ENCODE results near the gene ROBO1. TPM values are rescaled to one million over a fixed set of nuclear protein-coding genes. Genes with fewer than 3 reads are reported as not detected.
"Not testable (repeated sequence)": the region's sequence is repeated elsewhere in the genome, so short reads cannot be mapped to it uniquely, and the experiment has no call there.

ROBO1 gene
- total RNA-seq, 1 donor from 2014 or later, result 27.1 TPM

DNA sequence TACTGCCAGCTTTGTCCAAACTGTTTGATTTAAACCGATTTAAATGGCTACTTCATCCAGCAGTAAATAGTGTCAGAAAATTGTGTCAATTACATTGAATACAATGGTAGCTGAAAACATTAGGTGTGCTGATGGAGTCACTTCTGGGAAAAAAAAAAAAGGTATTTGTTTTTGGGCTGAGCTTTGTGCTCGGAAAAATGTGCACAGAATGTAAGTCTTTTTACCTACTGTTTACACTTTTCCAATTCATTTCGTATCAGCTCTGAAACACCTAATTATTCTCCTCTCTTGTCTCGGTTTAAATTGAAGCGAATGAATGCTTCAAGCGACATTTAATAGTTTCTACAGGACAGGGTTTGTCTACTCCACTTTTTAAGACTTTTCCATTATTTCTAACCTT lies 1078.4 kb downstream of the ROBO1 start:
- Histone ChIP-seq H3K9me3 (no peaks in the 10 kb centered on the region), H3K36me3 (no peaks in the 10 kb centered on the region), H3K4me1 (no peaks in the 10 kb centered on the region), H3K4me3 (no peak overlapping the region), H3K27ac (no peak overlapping the region), H3K27me3 (no peaks in the 10 kb centered on the region)
- DNase-seq (no peak), ATAC-seq (no peak)
- TF ChIP-seq, protein P1, sequence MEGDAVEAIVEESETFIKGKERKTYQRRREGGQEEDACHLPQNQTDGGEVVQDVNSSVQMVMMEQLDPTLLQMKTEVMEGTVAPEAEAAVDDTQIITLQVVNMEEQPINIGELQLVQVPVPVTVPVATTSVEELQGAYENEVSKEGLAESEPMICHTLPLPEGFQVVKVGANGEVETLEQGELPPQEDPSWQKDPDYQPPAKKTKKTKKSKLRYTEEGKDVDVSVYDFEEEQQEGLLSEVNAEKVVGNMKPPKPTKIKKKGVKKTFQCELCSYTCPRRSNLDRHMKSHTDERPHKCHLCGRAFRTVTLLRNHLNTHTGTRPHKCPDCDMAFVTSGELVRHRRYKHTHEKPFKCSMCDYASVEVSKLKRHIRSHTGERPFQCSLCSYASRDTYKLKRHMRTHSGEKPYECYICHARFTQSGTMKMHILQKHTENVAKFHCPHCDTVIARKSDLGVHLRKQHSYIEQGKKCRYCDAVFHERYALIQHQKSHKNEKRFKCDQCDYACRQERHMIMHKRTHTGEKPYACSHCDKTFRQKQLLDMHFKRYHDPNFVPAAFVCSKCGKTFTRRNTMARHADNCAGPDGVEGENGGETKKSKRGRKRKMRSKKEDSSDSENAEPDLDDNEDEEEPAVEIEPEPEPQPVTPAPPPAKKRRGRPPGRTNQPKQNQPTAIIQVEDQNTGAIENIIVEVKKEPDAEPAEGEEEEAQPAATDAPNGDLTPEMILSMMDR (IDR thresholded peaks at IDR 0.05), result no peak
- intact Hi-C loops (cut with DNase I), result no loop called here

DNA sequence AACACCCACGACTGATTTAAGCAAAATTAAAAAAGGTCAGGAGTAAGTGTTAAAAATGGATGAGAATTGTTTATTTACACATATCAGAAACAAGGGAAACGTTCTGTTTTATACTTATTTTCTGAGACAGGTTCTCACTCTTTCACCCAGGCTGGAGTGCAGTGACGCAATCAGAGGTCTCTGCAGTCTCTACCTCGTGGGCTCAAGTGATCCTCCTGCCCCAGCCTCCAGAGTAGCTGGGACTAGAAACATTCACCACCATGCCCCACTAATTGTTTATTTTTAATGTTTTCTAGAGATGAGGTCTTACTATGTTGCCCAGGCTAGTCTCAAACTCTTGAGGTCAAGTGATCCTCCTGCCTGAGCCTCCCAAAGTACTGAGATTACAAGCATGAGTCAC lies 1080.3 kb downstream of the ROBO1 start:
- no peaks in the 10 kb centered on the region for H3K27me3 ChIP-seq
- DNase-seq (no peak), ATAC-seq (no peak)
- no peaks in the 10 kb centered on the region for H3K4me1 ChIP-seq
- intact Hi-C loops (cut with DNase I), result no loop called here
- no peak overlapping the region for H3K27ac ChIP-seq
- H3K9me3 ChIP-seq, result no peaks in the 10 kb centered on the region
- H3K36me3 ChIP-seq, result no peaks in the 10 kb centered on the region
- no peak overlapping the region for H3K4me3 ChIP-seq
- TF ChIP-seq, protein P1 (IDR thresholded peaks at IDR 0.05), result no peak

DNA sequence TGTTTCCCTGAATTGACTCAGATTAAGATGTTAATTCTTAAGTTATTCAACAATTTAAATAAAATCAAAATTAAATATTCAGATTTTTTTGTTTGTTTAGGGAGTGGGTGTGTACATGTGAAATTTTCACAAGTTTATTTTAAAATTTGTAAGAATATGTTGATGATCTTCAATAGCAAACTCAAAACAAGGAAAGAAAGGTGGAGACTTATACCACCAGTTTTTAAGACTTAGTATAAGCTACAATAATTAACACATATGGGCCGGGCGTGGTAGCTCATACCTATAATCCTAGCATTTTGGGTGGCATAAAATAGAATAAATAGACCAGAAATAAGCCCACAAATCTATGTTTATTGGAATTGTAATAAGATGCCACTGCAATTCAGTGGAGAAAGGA lies 1084.5 kb downstream of the ROBO1 start:
- TF ChIP-seq, protein P1 (IDR thresholded peaks at IDR 0.05), result no peak
- intact Hi-C loops (cut with DNase I), result no loop called here
- Histone ChIP-seq H3K27ac (no peak overlapping the region), H3K36me3 (no peaks in the 10 kb centered on the region), H3K27me3 (no peaks in the 10 kb centered on the region), H3K4me1 (no peaks in the 10 kb centered on the region), H3K9me3 (no peaks in the 10 kb centered on the region), H3K4me3 (no peak overlapping the region)
- ATAC-seq (no peak), DNase-seq (no peak)

DNA sequence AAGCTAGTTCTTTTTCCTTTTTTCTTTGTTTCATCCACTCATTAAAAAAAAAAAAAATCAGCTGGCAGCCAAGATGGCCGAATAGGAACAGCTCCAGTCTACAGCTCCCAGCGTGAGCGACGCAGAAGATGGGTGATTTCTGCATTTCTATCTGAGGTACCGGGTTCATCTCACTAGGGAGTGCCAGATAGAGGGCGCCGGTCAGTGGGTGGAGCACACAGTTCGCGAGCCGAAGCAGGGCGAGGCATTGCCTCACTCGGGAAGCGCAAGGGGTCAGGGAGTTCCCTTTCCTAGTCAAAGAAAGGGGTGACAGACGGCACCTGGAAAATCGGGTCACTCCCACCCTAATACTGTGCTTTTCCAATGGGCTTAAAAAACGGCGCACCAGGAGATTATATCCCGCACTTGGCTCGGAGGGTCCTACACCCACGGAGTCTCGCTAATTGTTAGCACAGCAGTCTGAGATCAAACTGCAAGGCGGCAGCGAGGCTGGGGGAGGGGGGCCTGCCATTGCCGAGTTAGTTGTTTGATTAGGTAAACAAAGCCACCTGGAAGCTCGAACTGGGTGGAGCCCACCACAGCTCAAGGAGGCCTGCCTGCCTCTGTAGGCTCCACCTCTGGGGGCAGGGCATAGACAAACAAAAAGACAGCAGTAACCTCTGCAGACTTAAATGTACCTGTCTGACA lies 1092.5 kb downstream of the ROBO1 start:
- ATAC-seq; H3K27ac ChIP-seq; H3K27me3 ChIP-seq; H3K9me3 ChIP-seq; DNase-seq; H3K4me3 ChIP-seq; intact Hi-C loops (cut with DNase I); H3K36me3 ChIP-seq; H3K4me1 ChIP-seq: not testable (repeated sequence)

DNA sequence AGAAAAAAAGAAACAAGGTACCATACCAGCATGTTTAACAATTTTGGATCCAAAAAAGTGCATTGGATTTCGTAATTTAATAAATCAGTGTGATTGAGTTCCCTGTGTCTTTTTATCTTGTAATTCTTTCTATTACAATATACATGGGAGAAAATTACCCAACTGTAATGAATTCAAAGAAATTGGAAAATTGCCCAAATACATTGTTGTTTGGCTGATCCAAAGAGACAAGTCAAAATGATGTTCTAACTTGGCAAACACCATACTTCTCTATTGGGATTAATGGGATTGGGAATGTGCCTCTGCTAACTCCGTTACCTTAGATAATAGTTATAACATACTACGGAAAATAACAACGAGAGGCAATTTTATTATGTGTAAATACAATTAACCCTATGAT lies 1097.1 kb downstream of the ROBO1 start:
- Histone ChIP-seq H3K4me3 (no peak overlapping the region), H3K27ac (no peak overlapping the region), H3K27me3 (no peaks in the 10 kb centered on the region), H3K36me3 (no peaks in the 10 kb centered on the region), H3K4me1 (no peaks in the 10 kb centered on the region), H3K9me3 (no peaks in the 10 kb centered on the region)
- intact Hi-C loops (cut with DNase I), result no loop called here
- no peak for ATAC-seq
- TF ChIP-seq, protein P1 (IDR thresholded peaks at IDR 0.05), result no peak
- DNase-seq, result no peak

DNA sequence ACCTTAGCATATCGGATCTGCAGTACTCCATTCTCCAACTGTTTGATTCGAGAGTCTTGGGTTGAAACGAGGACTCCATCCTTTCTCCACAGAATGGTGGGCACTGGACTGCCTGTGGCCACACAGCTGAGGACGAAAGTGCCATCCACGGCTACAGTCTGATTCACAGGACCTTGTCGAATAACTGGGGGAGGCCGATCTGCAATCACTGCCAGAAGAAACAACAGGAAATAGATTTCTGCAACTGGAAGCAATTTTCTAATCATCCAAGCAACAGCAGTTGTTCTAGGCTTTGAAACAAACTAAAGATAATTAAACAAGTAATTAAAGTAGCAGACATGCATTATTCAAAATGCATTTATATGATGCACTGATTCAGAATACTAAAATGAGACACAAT lies 1097.7 kb downstream of the ROBO1 start:
- DNase-seq, result no peak

More for the DNA sequence above, 1097.7 kb downstream of the ROBO1 start:
- TF ChIP-seq, protein P1 (IDR thresholded peaks at IDR 0.05), result no peak
- no peak overlapping the region for H3K4me3 ChIP-seq
- no peak for ATAC-seq
- no peak overlapping the region for H3K27ac ChIP-seq
- intact Hi-C loops (cut with DNase I), result no loop called here
- H3K36me3 ChIP-seq, result no peaks in the 10 kb centered on the region
- H3K9me3 ChIP-seq, result no peaks in the 10 kb centered on the region
- no peaks in the 10 kb centered on the region for H3K4me1 ChIP-seq
- no peaks in the 10 kb centered on the region for H3K27me3 ChIP-seq

Data from upper lobe of right lung (tissue), 1 donor.